ENCODE results near the gene GRB7.
"Not testable (repeated sequence)": the region's sequence is repeated elsewhere in the genome, so short reads cannot be mapped to it uniquely, and the experiment has no call there.

The GRB7 gene

DNA sequence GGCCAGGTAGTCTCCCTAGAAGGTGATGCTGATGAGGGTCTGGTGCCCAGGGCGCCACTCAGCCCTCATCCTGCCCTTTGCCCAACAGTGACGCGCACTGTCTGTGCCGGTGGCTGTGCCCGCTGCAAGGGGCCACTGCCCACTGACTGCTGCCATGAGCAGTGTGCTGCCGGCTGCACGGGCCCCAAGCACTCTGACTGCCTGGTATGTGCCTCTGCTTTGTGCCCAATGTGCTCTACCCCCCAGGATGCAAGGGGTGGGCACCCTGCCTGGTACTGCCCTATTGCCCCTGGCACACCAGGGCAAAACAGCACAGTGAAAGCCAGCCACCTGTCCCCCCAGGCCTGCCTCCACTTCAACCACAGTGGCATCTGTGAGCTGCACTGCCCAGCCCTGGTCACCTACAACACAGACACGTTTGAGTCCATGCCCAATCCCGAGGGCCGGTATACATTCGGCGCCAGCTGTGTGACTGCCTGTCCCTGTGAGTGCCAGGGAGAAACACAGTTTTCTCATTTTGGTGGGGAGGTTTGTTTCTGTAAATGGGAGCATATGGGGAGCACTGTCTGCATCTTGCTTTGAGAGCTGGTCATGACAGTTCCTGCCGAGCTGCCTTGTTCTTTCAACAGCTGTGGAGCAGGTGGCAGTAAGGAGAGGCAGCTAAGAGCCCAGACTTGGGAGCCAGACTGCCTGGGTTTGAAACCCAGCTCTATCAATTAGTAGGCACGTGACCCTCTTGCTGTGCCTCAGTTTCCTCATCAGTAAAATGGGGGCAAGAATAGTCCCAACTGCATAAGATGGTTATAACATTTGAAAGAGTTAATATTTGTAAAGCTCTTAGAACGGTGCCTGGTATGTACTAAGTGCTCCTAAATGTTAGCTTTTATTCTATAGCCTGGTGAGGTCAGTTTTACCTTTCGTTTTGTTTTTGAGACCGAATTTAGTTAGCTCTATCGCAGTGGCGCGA is 27.5 kb upstream of the GRB7 start:
- Histone ChIP-seq H3K9me3 (ENCODE audit: control insufficient read depth, insufficient read depth, low read length) (no peaks in the 10 kb centered on the region), H3K9ac (ENCODE audit: low read depth, low read length) (no peak overlapping the region), H3K27me3 (ENCODE audit: control insufficient read depth, insufficient read depth, low read length) (no peaks in the 10 kb centered on the region), H3K4me1 (ENCODE audit: control insufficient read depth, insufficient read depth, low read length) (peaks cover 10% of the 10 kb centered on the region), H3K4me3 (ENCODE audit: low read depth, low read length) (no peak overlapping the region), H3K36me3 (ENCODE audit: control insufficient read depth, insufficient read depth, low read length) (peaks cover 87% of the 10 kb centered on the region), H3K27ac (ENCODE audit: low read depth, low read length) (no peak overlapping the region)

DNA sequence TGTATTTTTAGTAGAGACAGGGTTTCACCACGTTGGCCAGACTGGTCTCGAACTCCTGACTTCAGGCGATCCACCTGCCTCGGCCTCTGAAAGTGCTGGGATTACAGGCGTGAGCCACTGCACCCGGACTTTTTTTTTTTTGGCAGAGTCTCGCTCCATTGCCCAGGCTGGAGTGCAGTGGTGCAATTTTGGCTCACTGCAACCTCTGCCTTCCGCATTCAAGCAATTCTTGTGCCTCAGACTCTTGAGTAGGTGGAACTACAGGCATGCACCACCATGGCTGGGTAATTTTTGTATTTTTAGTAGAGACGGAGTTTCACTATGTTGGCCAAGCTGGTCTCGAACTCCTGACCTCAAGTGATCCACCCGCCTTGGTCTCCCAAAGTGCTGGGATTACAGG is 26.7 kb upstream of the GRB7 start:
- not testable (repeated sequence) for H3K27me3 ChIP-seq (ENCODE audit: control insufficient read depth, insufficient read depth, low read length); H3K9ac ChIP-seq (ENCODE audit: low read depth, low read length); H3K9me3 ChIP-seq (ENCODE audit: control insufficient read depth, insufficient read depth, low read length); H3K4me1 ChIP-seq (ENCODE audit: control insufficient read depth, insufficient read depth, low read length); H3K27ac ChIP-seq (ENCODE audit: low read depth, low read length); H3K4me3 ChIP-seq (ENCODE audit: low read depth, low read length)
- H3K36me3 ChIP-seq (ENCODE audit: control insufficient read depth, insufficient read depth, low read length): peaks cover 95% of the 10 kb centered on the region

DNA sequence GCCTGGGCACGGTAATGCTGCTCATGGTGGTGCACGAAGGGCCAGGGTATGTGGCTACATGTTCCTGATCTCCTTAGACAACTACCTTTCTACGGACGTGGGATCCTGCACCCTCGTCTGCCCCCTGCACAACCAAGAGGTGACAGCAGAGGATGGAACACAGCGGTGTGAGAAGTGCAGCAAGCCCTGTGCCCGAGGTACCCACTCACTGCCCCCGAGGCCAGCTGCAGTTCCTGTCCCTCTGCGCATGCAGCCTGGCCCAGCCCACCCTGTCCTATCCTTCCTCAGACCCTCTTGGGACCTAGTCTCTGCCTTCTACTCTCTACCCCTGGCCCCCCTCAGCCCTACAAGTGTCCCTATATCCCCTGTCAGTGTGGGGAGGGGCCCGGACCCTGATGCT is 25.9 kb upstream of the GRB7 start:
- no peaks in the 10 kb centered on the region for H3K4me1 ChIP-seq (ENCODE audit: control insufficient read depth, insufficient read depth, low read length)
- H3K9me3 ChIP-seq (ENCODE audit: control insufficient read depth, insufficient read depth, low read length): no peaks in the 10 kb centered on the region
- H3K4me3 ChIP-seq (ENCODE audit: low read depth, low read length): no peak overlapping the region
- no peak overlapping the region for H3K9ac ChIP-seq (ENCODE audit: low read depth, low read length)
- H3K36me3 ChIP-seq (ENCODE audit: control insufficient read depth, insufficient read depth, low read length): peaks cover 97% of the 10 kb centered on the region
- no peak overlapping the region for H3K27ac ChIP-seq (ENCODE audit: low read depth, low read length)
- H3K27me3 ChIP-seq (ENCODE audit: control insufficient read depth, insufficient read depth, low read length): no peaks in the 10 kb centered on the region

DNA sequence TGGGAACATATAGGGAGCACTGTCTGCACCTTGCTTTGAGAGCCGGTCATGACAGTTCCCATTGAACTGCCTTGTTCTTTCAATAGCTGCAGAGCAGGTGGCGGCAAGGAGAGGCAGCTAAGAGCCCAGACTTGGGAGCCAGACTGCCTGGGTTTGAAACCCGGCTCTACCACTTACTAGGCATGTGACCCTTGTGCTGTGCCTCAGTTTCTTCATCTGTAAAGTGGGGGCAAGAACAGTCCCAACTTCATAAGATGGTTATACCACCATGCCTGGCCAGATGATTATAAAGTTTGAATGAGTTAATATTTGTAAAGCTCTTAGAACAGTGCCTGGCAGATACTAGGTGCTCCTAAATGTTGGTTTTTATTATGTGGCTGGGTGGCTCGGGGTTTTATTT is 23.5 kb upstream of the GRB7 start:
- H3K4me1 ChIP-seq (ENCODE audit: control insufficient read depth, insufficient read depth, low read length): no peaks in the 10 kb centered on the region
- H3K36me3 ChIP-seq (ENCODE audit: control insufficient read depth, insufficient read depth, low read length): peaks cover 97% of the 10 kb centered on the region
- H3K27me3 ChIP-seq (ENCODE audit: control insufficient read depth, insufficient read depth, low read length): no peaks in the 10 kb centered on the region
- H3K9ac ChIP-seq (ENCODE audit: low read depth, low read length): no peak overlapping the region
- no peak overlapping the region for H3K27ac ChIP-seq (ENCODE audit: low read depth, low read length)
- no peak overlapping the region for H3K4me3 ChIP-seq (ENCODE audit: low read depth, low read length)
- H3K9me3 ChIP-seq (ENCODE audit: control insufficient read depth, insufficient read depth, low read length): no peaks in the 10 kb centered on the region

DNA sequence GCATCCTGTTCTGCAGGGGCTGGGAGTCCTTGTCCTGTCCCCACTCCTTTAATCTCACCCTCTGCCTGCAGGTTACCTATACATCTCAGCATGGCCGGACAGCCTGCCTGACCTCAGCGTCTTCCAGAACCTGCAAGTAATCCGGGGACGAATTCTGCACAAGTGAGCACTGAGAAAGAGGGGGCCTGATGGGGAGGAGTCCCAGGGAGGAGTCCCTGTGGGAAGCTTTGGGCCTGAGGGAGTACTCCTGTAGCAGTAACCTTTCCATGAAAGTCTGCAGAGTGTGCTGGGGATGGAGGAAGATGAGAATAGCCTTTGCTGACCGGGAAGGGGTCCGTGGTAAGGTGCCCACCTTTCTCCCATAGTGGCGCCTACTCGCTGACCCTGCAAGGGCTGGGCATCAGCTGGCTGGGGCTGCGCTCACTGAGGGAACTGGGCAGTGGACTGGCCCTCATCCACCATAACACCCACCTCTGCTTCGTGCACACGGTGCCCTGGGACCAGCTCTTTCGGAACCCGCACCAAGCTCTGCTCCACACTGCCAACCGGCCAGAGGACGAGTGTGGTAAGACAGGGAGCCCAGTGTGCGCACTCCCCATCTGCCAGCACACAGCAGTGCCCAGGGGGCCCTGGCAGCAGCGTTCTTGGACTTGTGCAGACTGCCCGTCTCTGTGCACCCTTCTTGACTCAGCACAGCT is 22.2 kb upstream of the GRB7 start:
- Histone ChIP-seq H3K27me3 (ENCODE audit: control insufficient read depth, insufficient read depth, low read length) (no peaks in the 10 kb centered on the region), H3K4me3 (ENCODE audit: low read depth, low read length) (no peak overlapping the region), H3K4me1 (ENCODE audit: control insufficient read depth, insufficient read depth, low read length) (no peaks in the 10 kb centered on the region), H3K9me3 (ENCODE audit: control insufficient read depth, insufficient read depth, low read length) (no peaks in the 10 kb centered on the region), H3K9ac (ENCODE audit: low read depth, low read length) (no peak overlapping the region), H3K27ac (ENCODE audit: low read depth, low read length) (no peak overlapping the region), H3K36me3 (ENCODE audit: control insufficient read depth, insufficient read depth, low read length) (peaks cover 97% of the 10 kb centered on the region)

DNA sequence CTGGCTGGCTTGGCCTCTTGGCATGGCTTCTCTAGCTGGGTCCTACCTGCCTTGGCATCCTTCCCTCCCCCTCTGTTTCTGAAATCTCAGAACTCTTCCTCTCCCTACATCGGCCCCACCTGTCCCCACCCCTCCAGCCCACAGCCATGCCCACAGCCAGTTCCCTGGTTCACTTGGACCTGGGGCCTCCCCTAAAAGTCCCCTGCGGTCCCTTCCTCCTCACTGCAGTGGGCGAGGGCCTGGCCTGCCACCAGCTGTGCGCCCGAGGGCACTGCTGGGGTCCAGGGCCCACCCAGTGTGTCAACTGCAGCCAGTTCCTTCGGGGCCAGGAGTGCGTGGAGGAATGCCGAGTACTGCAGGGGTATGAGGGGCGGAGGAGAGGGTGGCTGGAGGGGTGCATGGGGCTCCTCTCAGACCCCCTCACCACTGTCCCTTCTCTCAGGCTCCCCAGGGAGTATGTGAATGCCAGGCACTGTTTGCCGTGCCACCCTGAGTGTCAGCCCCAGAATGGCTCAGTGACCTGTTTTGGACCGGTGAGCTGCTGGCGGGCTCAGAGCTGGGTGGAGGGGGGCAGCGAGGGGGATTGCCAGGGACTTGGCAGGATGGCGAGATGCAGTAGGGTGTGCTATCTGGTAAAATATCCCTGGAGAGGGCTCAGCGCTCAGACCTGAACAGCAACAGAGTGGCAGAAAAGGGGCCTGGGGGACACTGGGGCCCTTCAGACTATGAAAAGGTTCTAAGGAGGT is 21.5 kb upstream of the GRB7 start:
- H3K9me3 ChIP-seq (ENCODE audit: control insufficient read depth, insufficient read depth, low read length): no peaks in the 10 kb centered on the region
- no peak overlapping the region for H3K9ac ChIP-seq (ENCODE audit: low read depth, low read length)
- H3K4me1 ChIP-seq (ENCODE audit: control insufficient read depth, insufficient read depth, low read length): no peaks in the 10 kb centered on the region
- no peak overlapping the region for H3K4me3 ChIP-seq (ENCODE audit: low read depth, low read length)
- peak overlapping the region; percentile 8 for H3K27ac ChIP-seq (ENCODE audit: low read depth, low read length)
- H3K36me3 ChIP-seq (ENCODE audit: control insufficient read depth, insufficient read depth, low read length): peaks cover 96% of the 10 kb centered on the region
- no peaks in the 10 kb centered on the region for H3K27me3 ChIP-seq (ENCODE audit: control insufficient read depth, insufficient read depth, low read length)

DNA sequence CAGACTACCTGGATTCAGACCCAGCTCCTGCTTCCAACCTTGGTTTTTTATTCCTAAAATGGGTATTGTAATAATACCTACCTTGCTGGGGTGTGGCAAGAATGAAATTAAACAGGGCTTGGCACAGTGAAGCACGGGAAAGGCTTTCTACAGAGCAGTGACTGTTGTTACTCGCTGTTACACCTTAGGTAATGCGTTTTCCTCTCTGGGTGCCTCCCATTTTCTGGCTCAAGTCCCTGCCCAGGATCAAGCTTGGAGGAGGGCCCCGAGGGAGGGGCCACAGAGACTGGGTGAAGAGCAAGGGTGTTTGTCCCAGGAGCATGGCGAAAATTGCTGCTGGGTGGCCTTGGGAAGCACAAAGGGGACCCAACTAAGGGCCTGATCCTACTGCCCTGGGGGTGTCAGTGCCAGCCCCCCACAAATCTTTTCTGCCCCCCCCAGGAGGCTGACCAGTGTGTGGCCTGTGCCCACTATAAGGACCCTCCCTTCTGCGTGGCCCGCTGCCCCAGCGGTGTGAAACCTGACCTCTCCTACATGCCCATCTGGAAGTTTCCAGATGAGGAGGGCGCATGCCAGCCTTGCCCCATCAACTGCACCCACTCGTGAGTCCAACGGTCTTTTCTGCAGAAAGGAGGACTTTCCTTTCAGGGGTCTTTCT is 20.7 kb upstream of the GRB7 start:
- H3K36me3 ChIP-seq (ENCODE audit: control insufficient read depth, insufficient read depth, low read length): peaks cover 95% of the 10 kb centered on the region
- no peak overlapping the region for H3K4me3 ChIP-seq (ENCODE audit: low read depth, low read length)
- H3K9ac ChIP-seq (ENCODE audit: low read depth, low read length): no peak overlapping the region
- H3K4me1 ChIP-seq (ENCODE audit: control insufficient read depth, insufficient read depth, low read length): no peaks in the 10 kb centered on the region
- H3K9me3 ChIP-seq (ENCODE audit: control insufficient read depth, insufficient read depth, low read length): no peaks in the 10 kb centered on the region
- H3K27ac ChIP-seq (ENCODE audit: low read depth, low read length): peak overlapping the region; percentile 8
- H3K27me3 ChIP-seq (ENCODE audit: control insufficient read depth, insufficient read depth, low read length): no peaks in the 10 kb centered on the region

DNA sequence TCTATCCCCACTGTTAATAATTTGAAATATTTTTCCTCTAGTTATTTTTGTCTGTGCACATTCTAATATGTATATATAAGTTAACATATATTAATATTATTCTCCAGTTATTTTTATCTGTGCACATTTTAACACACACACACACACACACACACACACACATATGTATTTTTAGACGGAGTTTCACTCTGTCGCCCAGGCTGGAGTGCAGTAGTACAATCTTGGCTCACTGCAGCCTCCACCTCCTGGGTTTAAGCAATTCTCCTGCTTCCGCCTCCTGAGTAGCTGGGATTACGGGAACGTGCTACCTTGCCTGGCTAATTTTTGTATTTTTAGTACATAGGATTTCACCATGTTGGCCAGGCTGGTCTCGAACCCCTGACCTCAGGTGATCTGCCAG is 20.1 kb upstream of the GRB7 start:
- no peaks in the 10 kb centered on the region for H3K4me1 ChIP-seq (ENCODE audit: control insufficient read depth, insufficient read depth, low read length)
- peaks cover 95% of the 10 kb centered on the region for H3K36me3 ChIP-seq (ENCODE audit: control insufficient read depth, insufficient read depth, low read length)
- H3K9ac ChIP-seq (ENCODE audit: low read depth, low read length): no peak overlapping the region
- no peak overlapping the region for H3K27ac ChIP-seq (ENCODE audit: low read depth, low read length)
- H3K4me3 ChIP-seq (ENCODE audit: low read depth, low read length): no peak overlapping the region
- no peaks in the 10 kb centered on the region for H3K9me3 ChIP-seq (ENCODE audit: control insufficient read depth, insufficient read depth, low read length)
- H3K27me3 ChIP-seq (ENCODE audit: control insufficient read depth, insufficient read depth, low read length): no peaks in the 10 kb centered on the region

DNA sequence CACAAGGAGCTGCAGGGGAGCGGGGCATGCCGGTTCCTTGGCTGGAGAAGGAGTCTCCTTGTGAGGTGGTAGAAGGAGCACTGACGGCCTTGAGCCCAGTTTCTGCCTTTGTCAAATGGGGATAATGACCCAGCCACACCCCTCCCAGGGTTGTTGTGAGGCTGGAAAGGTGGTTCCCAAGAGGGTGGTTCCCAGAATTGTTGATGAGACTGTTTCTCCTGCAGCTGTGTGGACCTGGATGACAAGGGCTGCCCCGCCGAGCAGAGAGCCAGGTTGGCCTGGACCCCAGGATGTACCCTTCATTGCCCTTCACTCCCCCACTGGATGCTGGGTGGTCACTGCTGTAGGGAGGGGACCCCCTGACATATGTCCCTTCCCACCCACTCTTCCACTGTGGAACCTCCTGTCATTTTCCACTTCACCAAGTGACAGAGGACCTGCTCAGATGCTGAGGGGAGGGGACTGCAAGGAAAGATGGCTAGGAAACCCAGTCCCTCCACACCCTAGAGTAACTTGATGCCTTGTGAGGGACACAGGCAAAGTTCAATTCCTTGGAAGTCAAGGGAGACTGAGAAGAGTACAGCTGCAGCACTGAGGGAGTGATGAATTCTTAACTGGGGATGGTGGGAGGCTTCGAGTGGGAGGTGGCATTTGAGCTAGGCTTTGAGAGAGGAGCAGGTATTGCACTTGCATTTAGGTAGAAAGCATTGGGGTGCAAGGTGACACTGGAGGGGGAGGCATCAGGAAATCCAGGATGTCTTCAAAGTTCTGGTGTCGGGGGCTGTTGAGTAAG is 18.0 kb upstream of the GRB7 start:
- H3K9me3 ChIP-seq (ENCODE audit: control insufficient read depth, insufficient read depth, low read length): no peaks in the 10 kb centered on the region
- H3K27me3 ChIP-seq (ENCODE audit: control insufficient read depth, insufficient read depth, low read length): no peaks in the 10 kb centered on the region
- no peak overlapping the region for H3K9ac ChIP-seq (ENCODE audit: low read depth, low read length)
- no peaks in the 10 kb centered on the region for H3K4me1 ChIP-seq (ENCODE audit: control insufficient read depth, insufficient read depth, low read length)
- H3K4me3 ChIP-seq (ENCODE audit: low read depth, low read length): no peak overlapping the region
- no peak overlapping the region for H3K27ac ChIP-seq (ENCODE audit: low read depth, low read length)
- peaks cover 96% of the 10 kb centered on the region for H3K36me3 ChIP-seq (ENCODE audit: control insufficient read depth, insufficient read depth, low read length)

DNA sequence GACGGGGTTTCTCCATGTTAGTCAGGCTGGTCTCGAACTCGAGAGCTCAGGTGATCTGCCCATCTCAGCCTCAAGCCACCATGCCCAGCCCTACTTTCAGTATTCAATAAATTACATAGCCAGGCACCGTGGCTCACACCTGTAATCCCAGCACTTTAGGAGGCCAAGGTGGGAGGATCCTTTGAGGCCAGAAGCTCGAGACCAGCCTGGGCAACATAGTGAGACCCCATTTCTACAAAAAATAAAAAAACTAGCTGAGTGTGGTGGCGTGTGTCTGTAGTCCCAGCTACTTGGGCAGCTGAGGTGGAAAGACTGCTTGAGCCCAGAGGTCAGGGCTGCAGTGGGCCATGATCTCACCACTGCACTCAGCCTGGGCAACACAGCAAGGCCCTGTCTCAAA is 15.6 kb upstream of the GRB7 start:
- Histone ChIP-seq H3K36me3 (ENCODE audit: control insufficient read depth, insufficient read depth, low read length) (peaks cover 96% of the 10 kb centered on the region), H3K9me3 (ENCODE audit: control insufficient read depth, insufficient read depth, low read length) (no peaks in the 10 kb centered on the region), H3K4me3 (ENCODE audit: low read depth, low read length) (no peak overlapping the region), H3K4me1 (ENCODE audit: control insufficient read depth, insufficient read depth, low read length) (no peaks in the 10 kb centered on the region), H3K27ac (ENCODE audit: low read depth, low read length) (no peak overlapping the region), H3K27me3 (ENCODE audit: control insufficient read depth, insufficient read depth, low read length) (no peaks in the 10 kb centered on the region), H3K9ac (ENCODE audit: low read depth, low read length) (no peak overlapping the region)

All from HUES48 (cell line).